Nasal cavity respiratory epithelium epithelial cell of viscerocranial mucosa (primary cell): Measurements from ENCODE around the gene STPG2. TPM values are rescaled to one million over a fixed set of nuclear protein-coding genes. Genes with fewer than 3 reads are reported as not detected.

Experiments used
- total RNA-seq: library from RNA; depleted of rRNA; stranded (reverse); fragments of >200 nt; gene quantifications from 2 replicates; pipeline ENCODE4 v1.2.3, GENCODE V29; 2014

Gene STPG2
- total RNA-seq, result 0.34 and 0.36 TPM in 2 replicates

GRCh38 chr4:98143001-98143899, at the start of gene STPG2:
Gene STPG2, minus strand, starts transcription at chr4:98143476.

Other genes with a start within 250 kb of the STPG2 start
- gene RAP1GDS1, start 117.9 kb upstream of the STPG2 start, total RNA-seq, result 80.3 and 81.4 TPM in 2 replicates